Activated T-cell treated with anti-CD3 and anti-CD28 coated beads, Interleukin-2, amount 50 U/mL, for 1 hour (primary cell): ENCODE results near the gene PDK3.

Source experiments
- DNase-seq: peaks from one replicate; pipeline ENCODE4 v3.0.0-alpha.2; 2020

PDK3 gene

GRCh38 chrX:24563291-24564010, 98.4 kb downstream of the PDK3 start:
- no peak for DNase-seq

- no peak for DNase-seq
Observed at GRCh38 chrX:24566240-24566639, 101.2 kb downstream of the PDK3 start.

- DNase-seq, result no peak
Observed at GRCh38 chrX:24567169-24567568, 102.1 kb downstream of the PDK3 start.

GRCh38 chrX:24574743-24575142, 109.7 kb downstream of the PDK3 start:
- DNase-seq, result no peak

GRCh38 chrX:24575496-24575895, 110.4 kb downstream of the PDK3 start:
- DNase-seq, result no peak

GRCh38 chrX:24577091-24577490, 112.0 kb downstream of the PDK3 start:
- DNase-seq, result no peak
